Embryonic facial prominence (tissue), 1 donor: ENCODE data around the gene MCF2L2.
"Not testable (repeated sequence)": the region's sequence is repeated elsewhere in the genome, so short reads cannot be mapped to it uniquely, and the experiment has no call there.

Experiments
- DNase-seq: peaks from one replicate; pipeline ENCODE4 v3.0.0-alpha.2; 2016; ENCODE audit errors: extremely low spot score

Gene MCF2L2

DNA sequence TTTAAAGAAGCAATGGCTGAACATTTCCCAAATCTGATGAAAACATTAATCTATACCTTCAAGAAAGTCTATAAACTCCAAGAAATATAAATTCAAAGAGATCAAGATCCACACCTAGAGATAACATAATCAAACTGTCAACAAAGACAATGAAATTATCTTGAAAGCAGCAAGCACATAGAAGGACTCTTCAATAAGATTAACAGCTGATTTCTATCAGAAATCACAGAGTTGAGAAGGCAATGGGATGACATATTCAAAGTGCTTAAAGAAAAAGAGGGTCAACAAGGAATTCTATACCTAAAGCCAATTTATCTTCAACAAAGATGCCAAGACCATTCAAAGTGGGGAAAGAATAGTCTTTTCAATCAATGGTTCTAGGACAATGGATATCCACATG is 224.7 kb downstream of the MCF2L2 start:
- DNase-seq, result no peak

DNA sequence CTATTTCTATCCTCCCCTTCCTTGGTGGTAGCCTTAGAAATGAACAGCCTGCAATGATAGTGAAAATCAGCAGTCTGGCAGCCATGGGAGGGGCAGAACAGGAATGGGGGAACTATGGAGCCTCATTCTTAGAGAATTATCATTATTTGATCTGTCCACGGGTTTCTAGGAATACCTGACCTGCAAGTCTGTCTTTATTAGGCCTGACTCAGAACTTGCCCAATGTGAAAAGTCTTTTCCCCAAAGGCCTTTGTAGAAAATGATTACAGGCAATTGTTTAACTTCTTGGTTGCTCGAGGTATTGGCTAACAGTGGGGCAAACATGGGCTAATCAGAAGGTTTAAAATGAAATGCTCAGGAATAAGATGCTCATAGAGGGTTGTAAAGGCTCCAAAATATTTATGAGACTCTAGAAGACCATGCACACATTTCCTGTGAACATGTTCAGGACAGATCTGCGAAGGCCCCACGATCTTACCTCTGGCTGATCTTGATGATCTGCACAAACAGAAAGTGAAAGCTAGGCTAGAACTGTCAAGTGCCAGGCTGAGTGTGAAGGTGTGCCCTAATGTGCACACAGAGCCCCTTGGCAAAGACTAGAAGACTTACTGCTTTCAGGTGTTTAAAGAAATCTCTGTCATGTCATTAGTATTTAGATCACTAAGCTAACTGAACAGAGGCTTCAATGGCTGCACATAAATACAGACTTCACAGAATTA is 226.3 kb downstream of the MCF2L2 start:
- no peak for DNase-seq

DNA sequence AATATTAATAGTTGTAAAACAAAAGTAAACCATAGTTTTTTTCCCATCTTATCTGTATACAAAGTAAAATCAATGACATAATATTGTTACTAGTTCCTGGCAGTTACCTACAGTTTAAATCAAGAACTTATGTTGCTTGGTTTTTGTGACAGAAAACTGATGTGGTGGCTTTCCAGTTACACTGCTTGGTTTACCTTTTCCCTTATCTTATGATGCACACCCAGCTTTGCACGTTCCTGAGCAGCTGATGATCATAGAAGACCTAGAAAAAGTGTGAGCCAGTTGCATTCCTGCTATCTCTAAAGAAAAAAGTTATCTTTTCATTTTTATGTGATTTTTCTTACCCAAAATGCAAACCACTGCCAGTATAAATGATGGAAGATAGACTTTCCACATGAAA is 229.5 kb downstream of the MCF2L2 start:
- no peak for DNase-seq

GRCh38 chr3:183197734-183198133 is 230.7 kb downstream of the MCF2L2 start:
- DNase-seq, result no peak

DNA sequence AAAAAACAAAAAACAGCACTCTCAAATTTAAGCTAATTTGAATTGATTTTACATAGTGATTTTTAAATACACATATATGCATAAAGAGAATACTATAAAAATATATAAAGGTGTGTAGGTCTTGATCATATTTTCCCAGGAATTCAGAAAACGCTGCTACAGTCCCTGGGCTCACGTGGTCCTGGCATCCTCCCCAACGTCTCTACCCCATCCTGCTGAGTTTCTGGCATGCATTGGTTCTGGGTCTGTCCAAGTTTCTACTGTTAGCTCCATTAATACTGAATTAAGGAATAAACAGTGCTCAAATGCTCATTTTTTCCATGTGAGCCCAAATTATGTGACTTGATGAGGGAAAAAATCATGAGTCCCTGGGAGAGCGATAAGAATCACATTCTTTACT is 233.2 kb downstream of the MCF2L2 start:
- DNase-seq, result no peak

- DNase-seq, result no peak
Observed at GRCh38 chr3:183193762-183194689, 234.4 kb downstream of the MCF2L2 start.

- no peak for DNase-seq
Observed at GRCh38 chr3:183192650-183193300, 235.6 kb downstream of the MCF2L2 start.

- no peak for DNase-seq
Observed at GRCh38 chr3:183189641-183190040, 238.8 kb downstream of the MCF2L2 start.

- DNase-seq, result no peak
Observed at GRCh38 chr3:183188895-183189462, 239.4 kb downstream of the MCF2L2 start.

- DNase-seq, result no peak
Observed at GRCh38 chr3:183185696-183186095, 242.7 kb downstream of the MCF2L2 start.

DNA sequence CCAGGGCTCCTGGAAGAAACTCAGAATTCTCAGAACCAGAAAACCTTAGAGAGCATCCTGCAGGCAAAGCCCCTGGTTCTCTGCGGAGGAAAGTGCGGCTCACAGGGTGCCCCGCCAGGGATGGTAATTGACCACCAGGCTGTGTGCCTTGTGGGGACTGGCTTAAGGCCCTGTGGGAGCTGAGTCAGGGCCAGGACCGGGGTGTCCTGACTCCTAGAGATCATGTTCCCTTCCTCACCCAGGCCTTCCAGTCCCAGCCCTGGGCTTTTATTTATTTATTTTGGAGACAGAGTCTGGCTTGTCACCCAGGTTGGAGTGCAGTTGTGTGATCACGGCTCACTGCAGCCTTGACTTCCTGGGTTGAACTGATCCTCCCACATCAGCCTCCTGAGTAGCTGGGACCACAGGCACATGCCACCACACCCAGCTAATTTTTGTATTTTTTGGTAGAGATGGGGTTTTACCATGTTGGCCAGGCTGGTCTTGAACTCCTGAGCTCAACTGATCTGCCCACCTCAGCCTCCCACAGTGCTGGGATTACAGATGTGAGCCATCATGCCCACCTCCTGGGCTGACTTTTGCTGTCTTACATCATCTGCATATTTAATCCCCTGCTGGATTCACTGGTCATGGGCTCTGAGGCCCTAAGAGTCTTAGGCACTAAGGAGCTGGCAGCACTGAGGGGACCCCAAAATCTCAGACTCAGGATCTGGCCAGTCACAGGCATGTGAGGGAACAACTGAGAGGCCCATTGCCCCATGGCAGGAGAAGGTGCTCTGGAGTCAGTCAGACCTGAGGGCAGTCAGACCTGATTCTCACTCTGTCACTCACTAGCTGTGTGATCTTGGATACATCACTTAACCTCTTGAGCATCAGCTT is 245.4 kb downstream of the MCF2L2 start:
- no peak for DNase-seq

GRCh38 chr3:183182073-183182472 is 246.3 kb downstream of the MCF2L2 start:
- DNase-seq, result no peak

DNA sequence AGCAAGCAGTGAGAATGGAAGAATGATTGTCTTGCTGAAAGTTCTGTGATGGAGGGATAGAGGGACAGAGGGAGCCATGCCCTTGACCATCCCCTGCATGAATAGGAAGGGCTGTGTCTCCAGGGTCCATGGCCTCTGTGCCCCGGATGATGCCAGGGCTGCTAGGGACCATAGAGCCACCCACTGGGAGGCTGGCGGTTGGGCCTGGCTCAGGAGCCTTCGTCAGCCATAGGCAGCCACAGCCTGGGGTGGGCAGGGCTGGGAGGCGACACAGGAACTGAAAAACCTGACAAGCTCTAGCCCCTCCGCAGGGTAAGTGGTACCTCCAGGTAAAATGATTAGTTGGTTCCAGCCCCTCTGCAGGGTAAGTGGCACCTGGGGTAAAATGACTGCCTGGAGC is 246.8 kb downstream of the MCF2L2 start:
- DNase-seq, result no peak

GRCh38 chr3:183180784-183181295 is 247.6 kb downstream of the MCF2L2 start:
- no peak for DNase-seq

- DNase-seq, result no peak
Observed at GRCh38 chr3:183180110-183180783, 248.2 kb downstream of the MCF2L2 start.

GRCh38 chr3:183179550-183179908 is 248.9 kb downstream of the MCF2L2 start:
- DNase-seq, result not testable (repeated sequence)

DNA sequence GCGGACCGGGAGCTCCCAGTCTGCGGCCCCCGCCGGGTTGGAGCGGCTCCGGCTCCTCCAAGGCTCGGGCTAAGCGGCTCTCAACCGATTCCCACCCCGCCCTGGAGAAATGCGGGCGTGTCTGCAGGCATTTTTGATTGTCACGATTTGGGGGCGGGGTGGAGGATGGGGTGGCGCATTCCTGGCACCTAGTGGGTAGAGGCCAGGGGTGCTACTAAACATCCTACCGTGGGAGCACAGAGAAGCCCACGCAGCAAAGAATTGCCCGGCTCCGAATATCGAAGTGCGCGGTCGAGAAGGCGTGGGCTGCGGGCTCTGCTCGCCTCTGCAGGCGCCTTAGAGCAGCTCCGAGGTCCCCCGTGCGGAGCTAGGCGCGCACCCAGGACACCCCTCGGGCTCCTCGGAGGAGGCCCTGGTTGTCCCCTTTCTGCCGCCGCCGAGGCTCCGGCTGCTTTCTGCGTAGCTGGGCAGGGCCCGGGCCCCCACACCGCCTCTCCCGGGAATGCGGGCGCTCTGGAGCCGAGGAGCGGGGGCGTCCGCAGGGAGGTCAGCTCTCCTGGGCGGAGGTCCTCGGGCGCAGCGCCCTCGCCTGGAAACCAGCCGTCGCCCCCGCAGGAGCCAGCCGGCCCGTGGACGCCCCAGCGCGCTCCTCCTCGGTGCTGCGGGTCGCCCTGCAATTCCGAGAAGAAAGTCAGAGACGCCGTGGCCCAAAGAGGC is 249.4 kb downstream of the MCF2L2 start:
- DNase-seq, result no peak

GRCh38 chr3:183178512-183178832 is 249.9 kb downstream of the MCF2L2 start:
- no peak for DNase-seq

DNA sequence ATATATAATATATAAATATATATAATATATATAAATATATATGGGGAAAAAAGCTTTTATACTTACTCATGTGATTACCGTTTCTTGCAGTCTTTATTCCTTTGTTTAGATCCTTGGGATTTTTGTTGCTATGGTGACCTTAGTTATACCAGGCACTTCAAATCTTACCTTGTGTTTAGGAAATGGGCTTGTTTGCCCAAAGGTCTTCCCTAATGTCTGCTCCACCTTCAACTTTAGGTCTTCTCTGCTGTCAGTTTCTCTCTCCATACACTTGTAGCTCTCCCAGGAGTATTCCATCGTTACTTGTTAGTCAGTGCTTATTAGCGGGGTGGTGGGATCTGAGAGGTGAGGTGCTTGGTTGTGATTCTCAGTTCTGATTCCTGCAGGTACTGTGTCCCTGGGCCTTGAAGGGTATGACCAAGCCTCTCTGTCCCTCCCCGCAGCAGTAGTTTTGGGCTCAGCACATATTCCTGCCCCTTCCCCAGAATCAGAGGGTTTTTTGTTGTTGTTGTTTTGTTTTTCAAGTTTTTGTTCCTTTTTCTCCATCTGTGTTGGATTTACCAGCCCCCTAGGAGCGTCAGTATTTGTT is 256.3 kb downstream of the MCF2L2 start:
- DNase-seq, result no peak

DNA sequence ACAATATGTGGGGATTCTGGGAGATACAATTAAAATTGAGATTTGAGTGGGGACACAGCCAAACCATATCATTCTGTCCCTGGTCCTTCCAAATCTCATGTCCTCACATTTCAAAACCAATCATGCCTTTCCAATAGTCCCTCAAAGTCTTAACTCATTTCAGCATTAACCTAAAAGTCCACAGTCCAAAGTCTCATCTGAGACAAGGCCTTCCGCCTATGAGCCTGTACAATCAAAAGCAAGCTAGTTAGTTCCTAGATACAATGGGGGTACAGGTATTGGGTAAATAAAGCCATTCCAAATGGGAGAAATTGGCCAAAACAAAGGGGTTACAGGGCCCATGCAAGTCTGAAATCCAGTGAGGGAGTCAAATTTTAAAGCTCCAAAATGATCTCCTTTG is 260.4 kb downstream of the MCF2L2 start:
- not testable (repeated sequence) for DNase-seq
